ENCODE measurements around the gene SLC18A2. TPM values are rescaled to one million over a fixed set of nuclear protein-coding genes. Genes with fewer than 3 reads are reported as not detected.
"Not testable (repeated sequence)": the region's sequence is repeated elsewhere in the genome, so short reads cannot be mapped to it uniquely, and the experiment has no call there.

SLC18A2 gene
- total and polyA plus RNA-seq, 11 donors = 0.06 to 0.32 (median 0.16) TPM; not detected in 3

DNA sequence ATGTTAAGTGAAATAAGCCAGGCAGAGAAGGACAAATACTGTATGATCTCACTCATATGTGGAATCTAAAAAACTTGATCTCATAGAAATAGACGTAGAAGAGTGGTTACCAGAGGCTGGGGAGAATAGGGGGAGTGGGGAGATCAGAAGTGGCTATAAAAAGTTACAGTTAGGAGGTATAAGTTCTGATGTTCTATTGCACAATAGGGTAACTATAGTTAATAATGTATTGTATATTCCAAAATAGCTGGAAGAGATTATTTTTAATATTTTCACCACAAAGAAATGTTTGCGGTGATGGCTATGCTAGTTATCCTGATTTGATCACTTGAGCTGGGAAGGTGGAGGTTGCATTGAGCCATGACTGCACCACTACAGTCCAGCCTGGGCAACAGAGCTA lies 53.8 kb downstream of the SLC18A2 start:
- ATAC-seq = no peak
- no peaks in the 10 kb centered on the region for H3K27me3 ChIP-seq
- H3K9me3 ChIP-seq = peaks cover 0 to 9% (median 1%) of the 10 kb centered on the region in 12 donors
- no peak for DNase-seq
- peaks cover 0 to 4% (median 3%) of the 10 kb centered on the region in 9 donors for H3K36me3 ChIP-seq
- no peak overlapping the region for H3K27ac ChIP-seq
- no peak overlapping the region for H3K4me3 ChIP-seq
- intact Hi-C loops (cut with DNase I) = no loop called here
- TF ChIP-seq POLR2A (IDR thresholded peaks at IDR 0.05) = no peak
- TF ChIP-seq, protein P1, sequence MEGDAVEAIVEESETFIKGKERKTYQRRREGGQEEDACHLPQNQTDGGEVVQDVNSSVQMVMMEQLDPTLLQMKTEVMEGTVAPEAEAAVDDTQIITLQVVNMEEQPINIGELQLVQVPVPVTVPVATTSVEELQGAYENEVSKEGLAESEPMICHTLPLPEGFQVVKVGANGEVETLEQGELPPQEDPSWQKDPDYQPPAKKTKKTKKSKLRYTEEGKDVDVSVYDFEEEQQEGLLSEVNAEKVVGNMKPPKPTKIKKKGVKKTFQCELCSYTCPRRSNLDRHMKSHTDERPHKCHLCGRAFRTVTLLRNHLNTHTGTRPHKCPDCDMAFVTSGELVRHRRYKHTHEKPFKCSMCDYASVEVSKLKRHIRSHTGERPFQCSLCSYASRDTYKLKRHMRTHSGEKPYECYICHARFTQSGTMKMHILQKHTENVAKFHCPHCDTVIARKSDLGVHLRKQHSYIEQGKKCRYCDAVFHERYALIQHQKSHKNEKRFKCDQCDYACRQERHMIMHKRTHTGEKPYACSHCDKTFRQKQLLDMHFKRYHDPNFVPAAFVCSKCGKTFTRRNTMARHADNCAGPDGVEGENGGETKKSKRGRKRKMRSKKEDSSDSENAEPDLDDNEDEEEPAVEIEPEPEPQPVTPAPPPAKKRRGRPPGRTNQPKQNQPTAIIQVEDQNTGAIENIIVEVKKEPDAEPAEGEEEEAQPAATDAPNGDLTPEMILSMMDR (IDR thresholded peaks at IDR 0.05) = no peak
- peaks cover 0 to 11% (median 0%) of the 10 kb centered on the region in 12 donors for H3K4me1 ChIP-seq
- WGBS, 4 donors = 95 to 97% (median 96%) methylated on average over 2 of the region's 2 CpGs

DNA sequence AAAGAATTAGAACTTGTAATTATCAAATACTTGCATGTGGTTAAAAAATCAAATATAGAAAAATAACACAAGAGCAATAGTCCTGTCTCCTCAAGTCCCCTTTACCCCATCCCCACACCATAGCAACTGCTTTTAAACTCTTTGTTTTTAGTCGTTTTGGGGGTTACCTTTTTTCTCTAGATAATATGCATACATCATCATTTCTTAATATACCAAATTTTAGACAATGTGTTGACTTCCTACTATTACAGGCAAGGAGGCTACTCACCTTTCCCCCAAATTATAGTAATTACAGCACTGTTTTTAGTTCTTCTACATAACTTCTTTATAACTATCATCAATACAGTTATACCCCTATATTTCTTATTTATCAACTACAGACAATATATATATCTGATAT lies 57.3 kb downstream of the SLC18A2 start:
- WGBS, 4 donors = 82 to 87% (median 84%) methylated on average over 1 of the region's 1 CpG
- TF ChIP-seq, protein P1 (IDR thresholded peaks at IDR 0.05) = no peak
- TF ChIP-seq POLR2A (IDR thresholded peaks at IDR 0.05) = no peak
- intact Hi-C loops (cut with DNase I) = no loop called here

DNA sequence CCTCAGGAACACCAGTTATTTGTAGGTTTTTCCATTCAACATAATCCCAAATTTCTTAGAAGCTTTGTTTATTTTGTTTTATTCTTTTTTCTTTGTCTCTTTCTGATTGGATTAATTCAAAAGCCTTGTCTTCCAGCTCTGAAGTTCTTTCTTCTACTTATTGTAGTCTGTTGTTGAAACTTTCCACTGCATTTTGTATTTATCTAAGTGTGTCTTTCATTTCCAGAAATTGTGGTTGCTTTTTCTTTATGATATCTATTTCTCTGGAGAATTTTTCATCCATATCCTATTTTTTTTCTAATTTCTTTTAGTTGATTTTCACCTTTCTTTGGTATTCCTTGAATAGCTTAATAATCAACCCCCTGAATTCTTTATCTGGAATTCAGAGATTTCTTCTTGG lies 58.5 kb downstream of the SLC18A2 start:
- intact Hi-C loops (cut with DNase I) = no loop called here
- DNase-seq (no peak), ATAC-seq (no peak)
- no peaks in the 10 kb centered on the region for H3K27me3 ChIP-seq
- H3K4me3 ChIP-seq = no peak overlapping the region
- H3K4me1 ChIP-seq = no peaks in the 10 kb centered on the region
- H3K36me3 ChIP-seq = no peaks in the 10 kb centered on the region
- TF ChIP-seq, protein P1 (IDR thresholded peaks at IDR 0.05) = no peak
- TF ChIP-seq POLR2A (IDR thresholded peaks at IDR 0.05) = no peak
- H3K27ac ChIP-seq = no peak overlapping the region
- peaks cover 0 to 16% (median 3%) of the 10 kb centered on the region in 12 donors for H3K9me3 ChIP-seq

More for the DNA sequence above, 57.3 kb downstream of the SLC18A2 start:
- Histone ChIP-seq H3K9me3 (peaks cover 0 to 16% (median 1%) of the 10 kb centered on the region in 12 donors), H3K27me3 (no peaks in the 10 kb centered on the region), H3K4me3 (no peak overlapping the region), H3K36me3 (no peaks in the 10 kb centered on the region), H3K4me1 (peaks cover 0 to 3% (median 0%) of the 10 kb centered on the region in 12 donors), H3K27ac (no peak overlapping the region)
- no peak for DNase-seq
- no peak for ATAC-seq

DNA sequence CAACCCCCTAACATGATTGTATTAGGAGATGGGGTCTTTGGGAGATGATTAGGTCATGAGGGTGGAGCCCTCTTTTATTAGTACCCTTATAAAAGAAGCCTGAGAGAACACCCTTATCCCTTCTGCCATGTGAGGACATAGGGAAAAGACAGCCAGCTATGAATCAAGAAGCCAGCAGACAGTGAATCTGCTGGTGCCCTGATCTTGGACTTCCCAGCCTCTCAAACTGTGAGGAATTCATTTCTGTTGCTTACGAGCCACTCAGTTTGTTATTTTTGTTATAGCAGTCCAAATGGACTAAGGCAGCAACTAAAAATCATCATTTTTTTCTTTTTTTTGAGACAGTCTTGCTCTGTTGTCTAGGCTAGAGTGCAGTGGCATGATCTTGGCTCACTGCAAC lies 59.8 kb downstream of the SLC18A2 start:
- Histone ChIP-seq H3K27me3 (no peaks in the 10 kb centered on the region), H3K9me3 (peaks cover 0 to 16% (median 3%) of the 10 kb centered on the region in 12 donors), H3K4me1 (no peaks in the 10 kb centered on the region), H3K4me3 (no peak overlapping the region), H3K27ac (no peak overlapping the region), H3K36me3 (no peaks in the 10 kb centered on the region)
- TF ChIP-seq POLR2A (IDR thresholded peaks at IDR 0.05) = no peak
- TF ChIP-seq, protein P1 (IDR thresholded peaks at IDR 0.05) = no peak
- 96 to 100% (median 99%) methylated on average over 1 of the region's 1 CpG for WGBS, 4 donors
- intact Hi-C loops (cut with DNase I) = no loop called here
- DNase-seq (no peak), ATAC-seq (no peak)

DNA sequence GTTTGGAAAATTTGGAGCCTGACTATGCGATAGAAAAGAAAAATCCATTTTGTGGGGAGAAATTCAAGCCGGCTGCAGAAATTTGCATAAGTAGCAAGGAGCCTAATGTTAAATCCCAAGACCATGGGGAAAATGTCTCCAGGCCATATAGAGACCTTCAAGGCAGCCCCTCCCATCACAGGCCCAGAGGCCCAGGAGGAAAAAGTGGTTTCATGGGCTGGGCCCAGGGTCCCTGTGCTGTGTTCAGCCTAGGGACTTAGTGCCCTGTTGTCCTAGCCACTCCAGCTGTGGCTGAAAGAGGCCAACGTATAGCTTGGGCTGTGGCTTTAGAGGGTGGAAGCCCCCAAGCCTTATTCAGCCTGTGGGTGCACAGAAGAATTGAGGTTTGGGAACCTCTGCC lies 62.5 kb downstream of the SLC18A2 start:
- intact Hi-C loops (cut with DNase I); DNase-seq; ATAC-seq; H3K27ac ChIP-seq; H3K4me1 ChIP-seq; H3K27me3 ChIP-seq; H3K4me3 ChIP-seq; H3K36me3 ChIP-seq: not testable (repeated sequence)
- 95 to 99% (median 98%) methylated on average over 3 of the region's 3 CpGs for WGBS, 4 donors
- peaks cover 0 to 16% (median 3%) of the 10 kb centered on the region in 12 donors for H3K9me3 ChIP-seq
